Neuronal stem cell (in vitro differentiated cells): ENCODE data around the gene ZNF735. TPM values are rescaled to one million over a fixed set of nuclear protein-coding genes. Genes with fewer than 3 reads are reported as not detected.
"Not testable (repeated sequence)": the region's sequence is repeated elsewhere in the genome, so short reads cannot be mapped to it uniquely, and the experiment has no call there.

Source experiments
- DNase-seq: peaks from one replicate; pipeline ENCODE4 v3.0.0-alpha.2; 2013; ENCODE audit warnings: low spot score
- H2AFZ ChIP-seq: one replicate; pipeline ENCODE4 v1.6.1; 2013; ENCODE audit warnings: mild to moderate bottlenecking, low read length, inconsistent platforms
- H2AK5ac ChIP-seq: 2 replicates; pipeline ENCODE4 v1.6.1; 2013; ENCODE audit warnings: low read depth, mild to moderate bottlenecking, inconsistent platforms, low read length, moderate library complexity, mixed read lengths
- H2BK120ac ChIP-seq: 2 replicates; pipeline ENCODE4 v1.6.1; 2013; ENCODE audit warnings: low read depth, mild to moderate bottlenecking, inconsistent platforms, low read length, moderate library complexity, mixed read lengths
- H2BK12ac ChIP-seq: one replicate; pipeline ENCODE4 v1.6.1; 2013; ENCODE audit warnings: low read length, inconsistent platforms
- H2BK15ac ChIP-seq: 2 replicates; pipeline ENCODE4 v1.6.1; 2013; ENCODE audit warnings: mild to moderate bottlenecking, low read length, inconsistent platforms, mixed read lengths
- H2BK5ac ChIP-seq: one replicate; pipeline ENCODE4 v1.6.1; 2013; ENCODE audit warnings: inconsistent platforms, mild to moderate bottlenecking, low read length, moderate library complexity
- H3K14ac ChIP-seq: one replicate; pipeline ENCODE4 v1.6.1; 2013; ENCODE audit warnings: low read length, inconsistent platforms
- H3K18ac ChIP-seq: 2 replicates; pipeline ENCODE4 v1.6.1; 2013; ENCODE audit warnings: low read length, inconsistent platforms
- H3K23ac ChIP-seq: 2 replicates; pipeline ENCODE4 v1.6.1; 2013; ENCODE audit warnings: low read depth, mild to moderate bottlenecking, mixed read lengths, low read length, inconsistent platforms; ENCODE audit not compliant: poor library complexity
- H3K27ac ChIP-seq: replicated peaks from 3 replicates; pipeline ENCODE4 v1.5.1; 2013; ENCODE audit warnings: low read length, inconsistent platforms
- H3K27me3 ChIP-seq, 3 experiments: 2 replicates each; pipeline ENCODE4 v1.6.1; 2013; ENCODE audit warnings: low read length in 3 of 3, mild to moderate bottlenecking in 2 of 3, inconsistent platforms in 1 of 3, low read depth in 1 of 3, mixed read lengths in 1 of 3, moderate library complexity in 1 of 3; ENCODE audit not compliant: control insufficient read depth in 3 of 3, insufficient read depth in 3 of 3
- H3K36me3 ChIP-seq, 2 donors: replicated peaks in 1 of 2; 2 replicates each; pipeline ENCODE4 v1.6.1; 2013; ENCODE audit warnings: low read length in 2 of 2; ENCODE audit not compliant: control insufficient read depth in 2 of 2, insufficient read depth in 2 of 2
- H3K4ac ChIP-seq: 2 replicates; pipeline ENCODE4 v1.6.1; 2013; ENCODE audit warnings: inconsistent platforms, mild to moderate bottlenecking, low read length, moderate library complexity
- H3K4me1 ChIP-seq, 2 donors: 1 replicate in 1 of 2; 2 replicates in 1 of 2; pipeline ENCODE4 v1.6.1; 2013; ENCODE audit warnings: low read length in 2 of 2, low read depth in 1 of 2; ENCODE audit not compliant: control insufficient read depth in 2 of 2, insufficient read depth in 1 of 2
- H3K4me2 ChIP-seq: one replicate; pipeline ENCODE4 v1.6.1; 2013; ENCODE audit warnings: mild to moderate bottlenecking, low read length, inconsistent platforms; ENCODE audit not compliant: insufficient read depth, poor library complexity, severe bottlenecking
- H3K4me3 ChIP-seq, 2 donors: 2 replicates each; pipeline ENCODE4 v1.5.1; 2013; ENCODE audit warnings: low read length in 2 of 2, mild to moderate bottlenecking in 2 of 2, inconsistent platforms in 1 of 2, moderate library complexity in 1 of 2
- H3K79me1 ChIP-seq: one replicate; pipeline ENCODE4 v1.6.1; 2013; ENCODE audit warnings: low read depth, mild to moderate bottlenecking, inconsistent platforms, low read length, moderate library complexity
- H3K9ac ChIP-seq: one replicate; pipeline ENCODE4 v1.6.1; 2013; ENCODE audit warnings: mild to moderate bottlenecking, low read depth, low read length, inconsistent platforms; ENCODE audit not compliant: poor library complexity
- H3K9me3 ChIP-seq, 2 donors: replicated peaks in 1 of 2; 2 replicates each; pipeline versions ENCODE3 to v1.6.1; 2013; ENCODE audit warnings: low read length in 2 of 2, mild to moderate bottlenecking in 2 of 2, inconsistent platforms in 1 of 2, low read depth in 1 of 2, mixed read lengths in 1 of 2, moderate library complexity in 1 of 2; ENCODE audit not compliant: control insufficient read depth in 2 of 2, insufficient read depth in 1 of 2
- H4K8ac ChIP-seq: one replicate; pipeline ENCODE4 v1.6.1; 2013; ENCODE audit warnings: low read depth, mild to moderate bottlenecking, inconsistent platforms, low read length, moderate library complexity
- H4K91ac ChIP-seq: one replicate; pipeline ENCODE4 v1.6.1; 2013; ENCODE audit warnings: low read length, low read depth, mild to moderate bottlenecking, inconsistent platforms; ENCODE audit not compliant: poor library complexity
- WGBS, 2 donors: extraction: QIAGEN DNeasy Blood & Tissue Kit; methylation state at CpG; one replicate each; pipeline ENCODE4 v1.1.7; 2013; ENCODE audit warnings: missing lambda C conversion rate in 2 of 2, mixed read lengths in 1 of 2; ENCODE audit not compliant: insufficient read length in 2 of 2, insufficient replicate concordance in 1 of 2; ENCODE audit errors: extremely low coverage in 2 of 2; 5-methylcytosine and 5-hydroxymethylcytosine counted together
- polyA plus RNA-seq, 2 experiments: library from polyadenylated mRNA; stranded (reverse); fragments of 200-250 nt; gene quantifications; one replicate each; pipeline ENCODE4 v1.2.3, GENCODE V29; 2013

The ZNF735 gene
- polyA plus RNA-seq (2013, experiment 1 of 2), result not detected
- not detected for polyA plus RNA-seq (2013, experiment 2 of 2)

GRCh38 chr7:64206903-64207302 lies at the start of gene ZNF735:
Gene ZNF735 (plus strand): TSS chr7:64207203. CDS start chr7:64207203, 0 bp downstream.
- no peak within 1 kb of the TSS for H2BK15ac ChIP-seq
- H4K91ac ChIP-seq, result no peak within 1 kb of the TSS
- no peak within 1 kb of the TSS for H3K4ac ChIP-seq
- H3K4me2 ChIP-seq, result no peak within 1 kb of the TSS
- H3K79me1 ChIP-seq, result no peaks in the 10 kb centered on the region
- H2AFZ ChIP-seq, result no peak within 1 kb of the TSS
- no peak within 1 kb of the TSS for H3K27ac ChIP-seq
- no peak within 1 kb of the TSS for H3K18ac ChIP-seq
- no CpG with 5 or more reads among the region's 13 CpGs for WGBS, 2 donors
- H2BK12ac ChIP-seq, result no peak within 1 kb of the TSS
- H3K9me3 ChIP-seq, result peaks cover 0 to 2% of the 10 kb centered on the region in 2 donors
- no peak within 1 kb of the TSS for H3K9ac ChIP-seq
- H3K23ac ChIP-seq, result no peak within 1 kb of the TSS
- no peaks in the 10 kb centered on the region for H3K27me3 ChIP-seq
- H3K14ac ChIP-seq, result no peak within 1 kb of the TSS
- no peak within 1 kb of the TSS for H2AK5ac ChIP-seq
- H2BK120ac ChIP-seq, result no peak within 1 kb of the TSS
- H2BK5ac ChIP-seq, result no peak within 1 kb of the TSS
- H4K8ac ChIP-seq, result no peak within 1 kb of the TSS
- H3K36me3 ChIP-seq, result no peaks in the 10 kb centered on the region
- no peak within 1 kb of the TSS for H3K4me3 ChIP-seq
- no peak for DNase-seq
- no peaks in the 10 kb centered on the region for H3K4me1 ChIP-seq

GRCh38 chr7:64170974-64171373 lies 36.0 kb upstream of the ZNF735 start:
- not testable (repeated sequence) for H2BK5ac ChIP-seq, DNase-seq, H3K4me2 ChIP-seq, H3K27me3 ChIP-seq, H3K18ac ChIP-seq, H3K4ac ChIP-seq, H3K23ac ChIP-seq, H4K91ac ChIP-seq, H3K14ac ChIP-seq, H3K36me3 ChIP-seq, H4K8ac ChIP-seq, H2AK5ac ChIP-seq, H2BK12ac ChIP-seq, H3K27ac ChIP-seq, H2BK120ac ChIP-seq, H3K9me3 ChIP-seq, H2BK15ac ChIP-seq, H3K9ac ChIP-seq, H2AFZ ChIP-seq, H3K79me1 ChIP-seq, H3K4me3 ChIP-seq, H3K4me1 ChIP-seq
- WGBS, 2 donors, result no CpG with 5 or more reads among the region's 2 CpGs

GRCh38 chr7:64174328-64174727 lies 32.7 kb upstream of the ZNF735 start:
- Histone ChIP-seq H4K91ac (no peak overlapping the region), H3K9ac (no peak overlapping the region), H3K23ac (no peak overlapping the region), H2BK12ac (no peak overlapping the region), H2BK15ac (no peak overlapping the region), H3K36me3 (no peaks in the 10 kb centered on the region), H2BK5ac (no peak overlapping the region), H3K4me3 (no peak overlapping the region), H3K14ac (no peak overlapping the region), H3K27ac (no peak overlapping the region), H3K9me3 (peaks cover 0 to 8% of the 10 kb centered on the region in 2 donors), H2BK120ac (no peak overlapping the region), H2AFZ (no peak overlapping the region), H4K8ac (no peak overlapping the region), H3K4me1 (no peaks in the 10 kb centered on the region), H2AK5ac (no peak overlapping the region), H3K4me2 (no peak overlapping the region), H3K18ac (no peak overlapping the region), H3K79me1 (no peaks in the 10 kb centered on the region), H3K4ac (no peak overlapping the region), H3K27me3 (no peaks in the 10 kb centered on the region)
- WGBS, 2 donors, result no CpG with 5 or more reads among the region's 5 CpGs
- DNase-seq, result no peak

GRCh38 chr7:64174941-64175340 lies 32.1 kb upstream of the ZNF735 start:
- Histone ChIP-seq H3K36me3 (no peaks in the 10 kb centered on the region), H3K27ac (no peak overlapping the region), H4K8ac (no peak overlapping the region), H3K4ac (no peak overlapping the region), H4K91ac (no peak overlapping the region), H3K79me1 (no peaks in the 10 kb centered on the region), H3K9me3 (peaks cover 0 to 8% of the 10 kb centered on the region in 2 donors), H2BK5ac (no peak overlapping the region), H2AFZ (no peak overlapping the region), H3K14ac (no peak overlapping the region), H3K4me2 (no peak overlapping the region), H3K27me3 (no peaks in the 10 kb centered on the region), H3K9ac (no peak overlapping the region), H2BK15ac (no peak overlapping the region), H2BK12ac (no peak overlapping the region), H3K4me3 (no peak overlapping the region), H3K18ac (no peak overlapping the region), H2AK5ac (no peak overlapping the region), H3K23ac (no peak overlapping the region), H3K4me1 (no peaks in the 10 kb centered on the region), H2BK120ac (no peak overlapping the region)
- WGBS, 2 donors, result no CpG with 5 or more reads among the region's 7 CpGs
- DNase-seq, result no peak
